GM12878 (cell line): ENCODE data around the gene PTK7. TPM values are rescaled to one million over a fixed set of nuclear protein-coding genes. Genes with fewer than 3 reads are reported as not detected.

Source experiments
- ATAC-seq: fragments of 200-7000 bp; cut with Tn5 transposase; 3 replicates; pipeline ENCODE4 v1.9.1; 2020; ENCODE audit warnings: mild to moderate bottlenecking, moderate library complexity
- BruUV-seq: library from RNA; stranded (reverse); fragments of 400-500 nt; replicated peaks from 2 replicates; lab custom pipeline; 2021; lab: Mats Ljungman, UMichigan
- CTCF ChIA-PET: fragments of 300-600 bp; sonication (Branson Sonifier 250); formaldehyde crosslinking; extraction: SDS; loops from one replicate; lab custom pipeline; 2021; ENCODE audit warnings: inconsistent platforms; lab: Yijun Ruan, JAX
- POLR2A ChIA-PET: fragments of 350-600 bp; formaldehyde crosslinking; extraction: SDS; loops from one replicate; lab custom pipeline; 2021; ENCODE audit warnings: inconsistent platforms; lab: Charles Lee
- RAD21 ChIA-PET: fragments of 300-600 bp; sonication (Branson Sonifier 250); formaldehyde crosslinking; loops from one replicate; lab custom pipeline; 2023; ENCODE audit warnings: antibody characterized with exemption; ENCODE audit not compliant: unreplicated experiment; lab: Charles Lee
- SMC1A ChIA-PET: fragments of 300-600 bp; sonication (Branson Sonifier 250); formaldehyde crosslinking; loops from one replicate; lab custom pipeline; 2023; ENCODE audit not compliant: unreplicated experiment, uncharacterized antibody; lab: Charles Lee
- DNase-seq: peaks from one replicate; pipeline ENCODE4 v3.0.0-alpha.2; 2011; ENCODE audit warnings: low read depth, low spot score
- FAIRE-seq: peaks from 3 replicates; lab custom pipeline; 2011; peaks lifted over from hg19 to GRCh38; lab: Jason Lieb, UNC
- H2AFZ ChIP-seq: 2 replicates; pipeline ENCODE4 v1.6.0; 2011; ENCODE audit warnings: low read depth, low read length, control low read depth; ENCODE audit not compliant: control insufficient read depth
- H3K27ac ChIP-seq: 2 replicates; pipeline ENCODE4 v1.5.1; 2011; ENCODE audit warnings: control low read depth; ENCODE audit not compliant: control insufficient read depth, insufficient read depth
- H3K27me3 ChIP-seq, 2 experiments: replicated peaks in 1 of 2; 2 replicates each; pipeline versions ENCODE4 v1.6.0 to v1.6.1; 2011; ENCODE audit warnings: low read length in 1 of 2; ENCODE audit not compliant: control insufficient read depth in 2 of 2, insufficient read depth in 2 of 2
- H3K36me3 ChIP-seq, 2 experiments: 2 replicates each; pipeline ENCODE4 v1.5.1; 2011; ENCODE audit warnings: low read length in 1 of 2; ENCODE audit not compliant: control insufficient read depth in 2 of 2, insufficient read depth in 2 of 2
- H3K4me1 ChIP-seq: 2 replicates; pipeline ENCODE4 v1.6.1; 2011; ENCODE audit warnings: mild to moderate bottlenecking, low read length, moderate library complexity, mixed read lengths; ENCODE audit not compliant: control insufficient read depth, insufficient read depth
- H3K4me2 ChIP-seq: 2 replicates; pipeline ENCODE4 v1.6.0; 2011; ENCODE audit warnings: control low read depth; ENCODE audit not compliant: control insufficient read depth, insufficient read depth
- H3K4me3 ChIP-seq: fragments of 200-600 bp; sonication (generic); 2 replicates; pipeline ENCODE4 v1.5.1; 2016
- H3K79me2 ChIP-seq: 2 replicates; pipeline ENCODE4 v1.6.0; 2011; ENCODE audit warnings: low read length; ENCODE audit not compliant: control insufficient read depth, insufficient read depth
- H3K9ac ChIP-seq: 2 replicates; pipeline ENCODE4 v1.8.0; 2011; ENCODE audit warnings: low read length, control low read depth, mixed read lengths; ENCODE audit not compliant: control insufficient read depth, insufficient read depth
- H3K9me3 ChIP-seq: replicated peaks from 3 replicates; pipeline ENCODE4 v1.5.1; 2011; ENCODE audit warnings: mild to moderate bottlenecking, low read length; ENCODE audit not compliant: control insufficient read depth, insufficient read depth
- H4K20me1 ChIP-seq: 2 replicates; pipeline ENCODE4 v1.6.0; 2011; ENCODE audit not compliant: control insufficient read depth, insufficient read depth
- CHD4 ChIP-seq: fragments of 200-600 bp; sonication (generic); IDR thresholded peaks from 2 replicates; pipeline ENCODE4 v1.6.1; 2016; ENCODE audit warnings: mild to moderate bottlenecking
- EGR1 ChIP-seq, 2 experiments: IDR thresholded peaks; 1 replicate in 1 of 2; 2 replicates in 1 of 2; pipeline ENCODE4 v1.6.1; 2011 to 2012; ENCODE audit warnings: low read depth in 2 of 2, low read length in 2 of 2, borderline replicate concordance in 1 of 2, mild to moderate bottlenecking in 1 of 2, moderate library complexity in 1 of 2
- EZH2 ChIP-seq: IDR thresholded peaks from 2 replicates; pipeline ENCODE4 v1.6.1; 2012; ENCODE audit warnings: low read depth, mild to moderate bottlenecking, control low read depth, inconsistent platforms, low read length, borderline replicate concordance; ENCODE audit not compliant: control insufficient read depth
- HDAC2 ChIP-seq: fragments of 200-600 bp; sonication (generic); IDR thresholded peaks from 2 replicates; pipeline ENCODE4 v1.6.1; 2017
- HDAC6 ChIP-seq: fragments of 200-600 bp; sonication (generic); IDR thresholded peaks from one replicate; pipeline ENCODE4 v1.8.0; 2017; ENCODE audit warnings: antibody characterized with exemption; ENCODE audit not compliant: unreplicated experiment
- IKZF2 ChIP-seq, 2 experiments: fragments of 450-650 bp; IDR thresholded peaks; 2 replicates each; pipeline ENCODE4 v1.6.1; 2017; ENCODE audit warnings: mild to moderate bottlenecking in 2 of 2, moderate library complexity in 2 of 2
- KDM1A ChIP-seq: fragments of 200-600 bp; sonication (generic); IDR thresholded peaks from 2 replicates; pipeline ENCODE4 v1.6.1; 2016; ENCODE audit warnings: borderline replicate concordance
- LARP7 ChIP-seq: fragments of 450-650 bp; IDR thresholded peaks from 2 replicates; pipeline ENCODE4 v1.6.1; 2017; ENCODE audit warnings: mild to moderate bottlenecking
- NFIC ChIP-seq: IDR thresholded peaks from 2 replicates; pipeline ENCODE4 v1.6.1; 2012; ENCODE audit warnings: low read depth, mild to moderate bottlenecking, inconsistent platforms, low read length, moderate library complexity
- NFYA ChIP-seq: IDR thresholded peaks from 2 replicates; pipeline ENCODE4 v1.6.1; 2011; ENCODE audit warnings: low read depth, mild to moderate bottlenecking, low read length, improper control_type of control experiment, borderline replicate concordance
- PML ChIP-seq: IDR thresholded peaks from 2 replicates; pipeline ENCODE4 v1.6.1; 2012; ENCODE audit warnings: low read length, inconsistent platforms
- RAD21 ChIP-seq: IDR thresholded peaks from 2 replicates; pipeline ENCODE4 v1.6.1; 2011; ENCODE audit warnings: mild to moderate bottlenecking, low read depth, low read length, moderate library complexity; ENCODE audit not compliant: insufficient read depth
- RCOR1 ChIP-seq: conservative IDR thresholded peaks from 2 replicates; pipeline ENCODE4 v1.6.1; 2012; ENCODE audit warnings: low read depth, low read length, improper control_type of control experiment
- SMC3 ChIP-seq: IDR thresholded peaks from 2 replicates; pipeline ENCODE4 v1.6.1; 2011; ENCODE audit warnings: low read length, improper control_type of control experiment, borderline replicate concordance
- SUZ12 ChIP-seq: fragments of 200-600 bp; sonication (generic); IDR thresholded peaks from one replicate; pipeline ENCODE4 v1.6.1; 2018; ENCODE audit warnings: antibody characterized with exemption, mild to moderate bottlenecking; ENCODE audit not compliant: unreplicated experiment
- YBX1 ChIP-seq: fragments of 450-650 bp; IDR thresholded peaks from 2 replicates; pipeline ENCODE4 v1.6.1; 2016; ENCODE audit warnings: antibody characterized with exemption
- ZNF592 ChIP-seq: fragments of 450-650 bp; IDR thresholded peaks from 2 replicates; pipeline ENCODE4 v1.6.1; 2017; ENCODE audit warnings: mild to moderate bottlenecking, moderate library complexity
- WGBS: methylation state at CpG from one replicate; pipeline ENCODE4 v1.1.6; 2016; ENCODE audit warnings: low lambda C conversion rate; ENCODE audit not compliant: insufficient replicate concordance, insufficient coverage; ENCODE audit errors: missing lambda C conversion rate; 5-methylcytosine and 5-hydroxymethylcytosine counted together
- in situ Hi-C: fragments of 300-500 bp; cut with MboI; formaldehyde crosslinking; loops from 9 replicates; pipeline ENCODE4 v1.14.3; 2018; ENCODE audit warnings: mixed read lengths
- intact Hi-C: fragments of 100-400 bp; cut with micrococcal nuclease; formaldehyde crosslinking; loops from one replicate; pipeline ENCODE4 v1.14.2; 2022; ENCODE audit not compliant: unreplicated experiment
- polyA plus RNA-seq, 11 experiments: library from polyadenylated mRNA; depleted of rRNA in 4 of 11; unstranded in 6 of 11; stranded (reverse) in 5 of 11; fragments of >200 nt; fragmentation: Nextera tagmentation in 4 of 11; fragmentation: Illumina TruSeq in 1 of 11; extraction: Ambion mirVana in 4 of 11; extraction: Trizol in 1 of 11; gene quantifications; 1 replicate in 1 of 11; 2 replicates in 10 of 11; pipeline versions ENCODE4 v1.2.1 to v1.2.3, GENCODE V29; 2011 to 2016; ENCODE audit warnings: inconsistent platforms in 2 of 11, missing spikeins in 2 of 11, low read depth in 1 of 11
- total RNA-seq, 4 experiments: library from RNA; depleted of rRNA in 3 of 4; stranded (reverse); fragments of >200 nt in 3 of 4; fragmentation: Illumina TruSeq in 1 of 4; extraction: Trizol in 1 of 4; gene quantifications; 2 replicates each; pipeline versions ENCODE4 v1.2.1 to v1.2.3, GENCODE V29; 2013 to 2021

PTK7 gene
- total and polyA plus RNA-seq, 10 of the 15 experiments (the other 5 are each of a cell fraction or from before 2014, with no cell fraction given), result 0.18 to 14.4 (median 3.3) TPM; not detected in 1

GRCh38 chr6:43076464-43077332, 584 bp downstream of the PTK7 start:
- H3K27ac ChIP-seq, result no peak overlapping the region
- H3K4me1 ChIP-seq, result peaks cover 7% of the 10 kb centered on the region; the same call in 1 of the 2 replicates
- DNase-seq (no peak), ATAC-seq (peak; percentile 28), FAIRE-seq (no peak)
- 7% methylated on average over 64 of the region's 72 CpGs for WGBS
- H3K4me3 ChIP-seq, result peak overlapping the region; percentile 52
- ChIA-PET SMC1A (interaction anchor here (0.6 to 1.1 kb wide), 4 partner anchors 9 to 147 kb away, joined by 3 to 4 read pairs (median 3); partner anchors contain the start of gene CNPY3), RAD21 (interaction anchor here (0.9 to 1.5 kb wide), 3 partner anchors 20 to 67 kb away, joined by 3 to 5 read pairs (median 3); no protein-coding TSS in a partner anchor), POLR2A (interaction anchor here (0.5 to 1.4 kb wide), 4 partner anchors 9 to 43 kb away, joined by 3 to 5 read pairs (median 4); no protein-coding TSS in a partner anchor), CTCF (interaction anchor here (0.8 kb wide), 1 partner anchor 67 kb away, joined by 3 read pairs; no protein-coding TSS in a partner anchor)
- no TSS peak for BruUV-seq
- in situ Hi-C loops, result no loop called here
- H3K4me2 ChIP-seq, result peak overlapping the region; percentile 62; the same call in 1 of the 2 replicates
- H4K20me1 ChIP-seq, result no peaks in the 10 kb centered on the region
- no peaks in the 10 kb centered on the region for H3K36me3 ChIP-seq
- H3K9ac ChIP-seq, result no peak overlapping the region
- peaks cover 8 to 12% of the 10 kb centered on the region in 2 experiments; a peak in 3 of 4 replicates for H3K27me3 ChIP-seq
- no peaks in the 10 kb centered on the region for H3K9me3 ChIP-seq
- intact Hi-C loops, result no loop called here
- H3K79me2 ChIP-seq, result no peaks in the 10 kb centered on the region
- H2AFZ ChIP-seq, result peak overlapping the region; percentile 33
- TF ChIP-seq CHD4, result no peak
- no peak for TF ChIP-seq SMC3
- TF ChIP-seq NFYA, result no peak
- 0 out of 4 replicates have a peak, but pooled peaks of 1 of the 2 experiments have one; percentile 19 for TF ChIP-seq IKZF2 (IDR thresholded peaks at IDR 0.05)
- TF ChIP-seq SUZ12, result peak; percentile 86
- no peak for TF ChIP-seq EGR1 (IDR thresholded peaks at IDR 0.05; ENCODE audit: borderline replicate concordance in 1 of 2, low read depth in 2 of 2, low read length in 2 of 2)
- 0 out of 2 replicates have a peak, but pooled peaks have one; percentile 90 for TF ChIP-seq HDAC2
- TF ChIP-seq RCOR1, result no peak
- no peak for TF ChIP-seq RAD21
- no peak for TF ChIP-seq PML
- TF ChIP-seq LARP7, result peak; percentile 40; the same call in 1 of the 2 replicates
- TF ChIP-seq YBX1, result no peak
- TF ChIP-seq NFIC, result no peak
- no peak for TF ChIP-seq ZNF592
- no peak for TF ChIP-seq KDM1A
- peak; percentile 100 for TF ChIP-seq HDAC6
- TF ChIP-seq EZH2, result no peak
